RPMI8226 (cell line): ENCODE data around the gene BANF2.

Source experiments
- DNase-seq: peaks from one replicate; pipeline ENCODE4 v3.0.0-alpha.2; 2015

Gene BANF2

GRCh38 chr20:17735959-17736621, 36.3 kb downstream of the BANF2 start:
- DNase-seq = no peak

GRCh38 chr20:17738154-17738553, 38.4 kb downstream of the BANF2 start:
- DNase-seq = no peak

DNA sequence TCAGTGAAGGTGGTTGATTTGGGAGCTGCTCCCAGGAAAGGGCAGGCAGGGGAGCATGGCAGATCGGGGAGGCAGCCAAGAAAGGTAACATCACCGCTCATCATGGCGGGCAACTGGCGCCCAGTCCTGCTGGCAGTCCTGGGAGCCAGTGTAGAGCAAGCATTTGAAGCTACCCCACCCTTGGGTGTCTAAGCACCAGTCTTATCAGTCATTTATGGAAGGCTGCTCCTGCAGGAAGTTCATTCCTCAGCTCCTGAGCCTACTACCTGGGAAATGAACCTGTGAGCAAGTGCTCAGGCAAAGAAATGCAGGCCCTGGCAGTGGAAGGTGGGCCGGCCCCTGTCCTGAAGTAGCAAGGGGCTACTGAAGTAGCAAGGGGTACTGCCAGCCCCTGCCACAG, 41.5 kb downstream of the BANF2 start:
- DNase-seq = no peak

GRCh38 chr20:17742731-17743130, 43.0 kb downstream of the BANF2 start:
- DNase-seq = no peak

DNA sequence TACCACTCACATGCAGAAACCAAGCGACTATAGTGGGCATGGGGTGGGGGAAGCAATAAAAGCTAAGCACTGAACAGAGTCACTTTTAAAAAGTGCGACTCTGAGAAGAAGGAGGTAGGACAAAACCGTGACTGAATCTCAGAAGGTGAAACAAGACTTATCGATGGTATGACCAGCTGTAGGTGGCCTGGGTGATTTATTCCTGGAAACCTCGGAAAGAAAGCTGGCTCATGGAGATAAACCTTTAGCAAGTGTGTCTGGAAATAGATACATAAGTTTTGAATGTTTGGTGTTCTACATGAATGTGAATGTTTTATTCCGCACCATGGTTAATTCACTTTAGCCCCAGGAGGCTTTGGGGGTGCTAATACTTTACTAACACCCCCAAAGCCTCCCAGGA, 43.9 kb downstream of the BANF2 start:
- DNase-seq = no peak

DNA sequence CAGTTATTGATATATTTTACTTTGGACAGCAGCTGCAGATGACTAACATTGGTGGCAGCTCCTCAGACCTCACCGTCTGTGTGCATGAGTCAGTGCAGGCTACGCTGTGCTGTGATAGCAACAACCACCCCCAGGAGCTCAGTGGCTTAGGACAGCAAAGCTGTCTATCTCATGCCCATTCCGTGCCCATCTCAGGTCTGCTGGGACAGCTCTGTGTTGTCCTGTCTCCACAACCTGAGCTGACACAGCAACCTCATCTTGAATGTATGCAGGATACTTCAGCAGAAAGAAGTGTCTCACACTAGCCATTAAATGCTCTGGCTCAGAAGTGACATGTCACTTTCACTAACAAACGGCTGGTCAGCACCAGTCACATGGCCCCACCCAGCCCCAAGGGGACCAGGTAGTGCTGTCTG, 47.7 kb downstream of the BANF2 start:
- DNase-seq = peak; percentile 53

DNA sequence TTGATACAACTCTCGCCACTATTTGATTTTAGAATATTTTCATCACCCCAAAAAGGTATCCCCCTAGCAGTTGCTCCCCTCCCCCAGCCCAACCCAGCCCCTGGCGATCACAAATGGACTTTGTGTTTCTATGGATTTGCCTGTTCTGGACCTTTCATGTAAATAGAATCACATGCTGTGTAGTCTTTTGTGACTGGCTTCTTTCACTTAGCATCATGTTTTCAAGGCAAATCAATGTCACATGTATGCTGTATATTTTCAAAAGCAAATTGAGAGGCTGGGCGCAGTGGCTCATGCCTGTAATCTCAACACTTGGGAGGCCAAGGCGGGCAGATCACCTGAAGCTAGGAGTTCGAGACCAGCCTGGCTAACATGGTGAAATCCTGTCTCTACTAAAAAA, 48.5 kb downstream of the BANF2 start:
- no peak for DNase-seq

DNA sequence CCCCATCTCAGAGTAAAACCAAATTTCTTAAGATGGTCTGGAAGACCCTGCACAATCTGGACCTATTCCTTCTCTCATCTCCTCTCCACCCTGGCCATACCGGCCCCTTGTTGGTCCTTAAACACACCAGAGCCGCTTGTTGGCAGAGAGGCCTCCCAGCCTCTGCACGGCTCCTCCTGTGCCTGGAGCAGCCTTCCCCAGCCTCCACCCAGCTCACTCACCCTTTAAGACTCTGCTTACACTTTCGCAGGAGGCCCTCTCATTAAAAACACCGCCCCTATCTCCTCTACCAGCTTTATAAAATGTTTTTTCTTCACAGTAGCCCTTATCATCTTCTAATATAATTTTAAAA, 49.8 kb downstream of the BANF2 start:
- DNase-seq = no peak

- DNase-seq = no peak
Measured at GRCh38 chr20:17749978-17750721, 50.4 kb downstream of the BANF2 start.

GRCh38 chr20:17750722-17751045, 50.9 kb downstream of the BANF2 start:
- DNase-seq = no peak

DNA sequence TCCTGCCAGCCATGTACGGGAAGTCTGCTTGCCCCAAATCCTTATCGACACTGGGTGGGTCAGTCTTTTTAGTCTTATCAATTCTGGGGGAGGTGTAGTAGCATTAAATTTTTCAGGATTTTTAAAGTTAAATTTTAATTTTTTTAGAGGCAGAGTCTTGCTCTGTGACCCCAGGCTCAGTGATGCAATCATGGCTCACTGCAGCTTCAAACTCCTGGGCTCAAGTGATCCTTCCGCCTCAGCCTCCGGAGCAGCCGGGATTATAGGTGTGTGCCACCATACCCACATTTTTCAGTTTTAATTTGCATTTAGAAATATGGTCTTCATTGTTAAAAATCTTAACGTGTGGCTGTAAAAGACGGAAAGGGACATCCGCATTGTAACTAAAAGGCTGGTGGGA, 51.9 kb downstream of the BANF2 start:
- no peak for DNase-seq

DNA sequence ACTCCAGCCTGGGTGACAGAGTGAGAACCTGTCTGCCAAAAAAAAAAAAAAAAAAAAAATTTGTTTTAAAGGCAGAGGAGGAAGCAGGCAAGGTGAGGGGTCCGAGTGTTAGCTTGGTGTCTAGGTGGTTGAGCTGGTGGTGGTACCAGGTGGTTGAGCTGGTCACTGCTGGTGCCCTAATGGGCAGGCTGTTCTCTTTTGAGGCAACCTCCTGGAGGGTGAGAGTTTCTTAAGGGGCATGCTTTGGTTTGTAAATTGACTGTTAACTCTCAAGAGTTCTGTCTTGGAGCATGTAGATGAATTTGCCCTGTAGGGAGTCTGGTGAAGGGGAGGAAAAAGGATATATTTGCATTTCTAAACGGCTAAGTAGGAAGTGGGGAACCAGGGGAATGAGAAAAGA, 52.7 kb downstream of the BANF2 start:
- no peak for DNase-seq

DNA sequence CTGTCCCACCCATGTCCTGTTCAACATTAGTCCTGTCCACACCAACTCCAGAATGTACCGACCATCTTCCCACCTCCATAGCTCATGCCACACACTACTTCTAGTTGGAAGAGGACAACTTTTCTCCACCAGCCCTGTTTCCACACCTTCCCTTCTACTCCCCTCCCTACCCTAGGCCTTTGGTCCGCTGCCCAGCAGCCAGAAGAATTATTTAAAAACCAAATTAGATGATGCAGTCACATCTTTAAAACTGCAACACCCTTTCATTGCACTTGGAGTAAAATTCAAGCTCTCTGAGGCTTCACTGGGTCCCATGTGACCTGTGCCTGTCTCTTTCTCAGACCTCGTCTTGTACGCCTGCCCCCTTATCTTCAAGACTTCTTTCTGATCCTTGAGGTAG, 53.8 kb downstream of the BANF2 start:
- no peak for DNase-seq

- DNase-seq = no peak
Measured at GRCh38 chr20:17756529-17756928, 56.8 kb downstream of the BANF2 start.

DNA sequence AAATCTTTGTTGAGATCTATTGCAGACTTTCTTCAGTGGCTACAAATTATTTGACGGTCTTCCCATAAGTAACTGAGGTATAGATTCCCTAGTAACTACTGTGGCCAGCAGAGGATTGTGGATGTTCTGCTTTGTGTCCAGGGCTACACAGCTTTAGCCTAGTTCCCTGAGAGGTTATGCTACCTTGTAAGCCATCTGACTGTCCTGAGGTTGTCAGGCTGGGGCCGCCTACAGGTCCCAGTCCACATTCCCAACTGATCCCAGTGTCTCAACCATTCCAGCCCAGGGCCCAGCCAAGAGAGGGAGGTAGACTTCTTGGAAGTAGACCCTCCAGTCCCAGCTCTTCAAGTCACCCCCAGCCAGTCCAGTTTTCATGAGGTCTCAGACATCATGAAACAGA, 57.7 kb downstream of the BANF2 start:
- no peak for DNase-seq

- DNase-seq = no peak
Measured at GRCh38 chr20:17758010-17758409, 58.2 kb downstream of the BANF2 start.

DNA sequence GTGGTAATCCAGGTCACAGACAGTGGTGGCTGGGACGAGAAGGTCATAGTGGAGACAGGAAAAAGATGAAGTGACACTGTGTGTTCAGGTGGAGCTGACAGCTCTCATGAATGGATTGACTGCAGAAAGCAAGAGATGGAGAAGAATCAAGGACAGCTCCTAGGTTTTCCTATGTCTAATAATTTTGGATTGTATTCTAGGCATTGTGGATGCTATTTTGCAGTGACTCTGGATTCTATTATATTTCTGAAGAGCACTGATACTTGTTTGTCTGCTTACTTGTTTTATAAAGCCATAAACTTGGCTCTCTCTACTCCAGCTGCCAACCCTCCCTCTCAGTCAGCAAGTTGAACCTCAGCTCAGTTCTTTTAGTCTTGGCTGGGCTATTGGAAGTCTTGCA, 58.7 kb downstream of the BANF2 start:
- no peak for DNase-seq

DNA sequence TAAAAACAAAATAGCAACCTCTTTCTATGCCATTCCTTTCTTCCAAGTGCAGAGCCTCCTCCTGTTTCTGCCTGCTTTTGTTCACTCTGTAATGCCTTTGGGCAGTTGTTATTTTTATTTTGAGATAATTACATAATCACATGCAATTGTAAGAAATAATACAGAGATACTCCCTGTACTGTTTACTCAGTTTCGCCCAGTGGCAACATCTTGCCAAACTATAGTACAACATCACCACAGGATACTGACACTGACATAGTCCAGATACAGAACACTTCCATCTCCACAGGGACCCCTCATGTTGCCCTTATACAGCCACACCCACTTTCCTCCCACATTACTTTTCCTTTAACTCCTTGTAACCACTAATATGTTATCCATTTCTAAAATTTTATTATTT, 59.7 kb downstream of the BANF2 start:
- no peak for DNase-seq

GRCh38 chr20:17761604-17762003, 61.8 kb downstream of the BANF2 start:
- DNase-seq = peak; percentile 61

DNA sequence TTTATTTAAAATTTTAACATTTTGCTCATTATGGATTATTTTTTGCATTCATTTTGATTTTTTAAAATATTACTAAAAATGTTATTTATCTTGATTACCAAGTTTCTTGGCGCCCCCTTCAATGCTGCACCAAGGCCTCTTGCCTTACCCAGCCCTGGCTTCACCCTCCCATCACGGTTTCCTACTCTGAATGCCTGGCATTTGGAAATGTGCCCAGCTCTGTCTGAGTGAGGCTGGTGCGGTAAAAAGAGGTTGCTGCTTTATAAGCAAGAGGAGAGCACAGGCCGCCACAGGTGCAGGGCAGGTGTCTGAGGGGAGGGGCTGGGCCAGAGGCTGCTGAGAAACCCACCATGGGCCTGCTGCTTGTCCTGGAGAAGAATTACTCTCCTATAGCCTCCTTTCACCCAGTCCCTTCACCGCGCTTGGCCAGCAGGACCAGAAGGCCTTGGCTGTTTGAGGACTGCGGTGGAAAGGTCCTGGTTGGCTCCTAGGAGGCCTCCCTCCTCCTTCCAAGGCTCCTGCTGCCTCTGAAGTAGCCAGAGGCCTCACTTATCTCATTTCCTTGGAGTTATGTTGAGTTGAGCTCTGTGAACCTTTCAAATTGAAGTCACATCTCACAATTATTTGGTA, 62.6 kb downstream of the BANF2 start:
- DNase-seq = peak; percentile 96

- DNase-seq = peak; percentile 63
Measured at GRCh38 chr20:17762873-17763557, 63.2 kb downstream of the BANF2 start.

- no peak for DNase-seq
Measured at GRCh38 chr20:17765017-17765416, 65.3 kb downstream of the BANF2 start.

- no peak for DNase-seq
Measured at GRCh38 chr20:17765584-17765983, 65.8 kb downstream of the BANF2 start.

GRCh38 chr20:17766226-17766625, 66.5 kb downstream of the BANF2 start:
- DNase-seq = no peak
